ENCODE measurements around the gene CTTNBP2. TPM values are rescaled to one million over a fixed set of nuclear protein-coding genes. Genes with fewer than 3 reads are reported as not detected.
A peak's percentile ranks its signal among the peaks of the same experiment; 100 is the strongest.

CTTNBP2 gene
- total RNA-seq, 1 donor from 2014 or later: 25.5 TPM

- peak; percentile 48 for DNase-seq (ENCODE audit: low spot score)
- TF ChIP-seq EZH2phosphoT487 (IDR thresholded peaks at IDR 0.05) (no peak), EZH2 (IDR thresholded peaks at IDR 0.05) (no peak)
- TF ChIP-seq, protein P1, sequence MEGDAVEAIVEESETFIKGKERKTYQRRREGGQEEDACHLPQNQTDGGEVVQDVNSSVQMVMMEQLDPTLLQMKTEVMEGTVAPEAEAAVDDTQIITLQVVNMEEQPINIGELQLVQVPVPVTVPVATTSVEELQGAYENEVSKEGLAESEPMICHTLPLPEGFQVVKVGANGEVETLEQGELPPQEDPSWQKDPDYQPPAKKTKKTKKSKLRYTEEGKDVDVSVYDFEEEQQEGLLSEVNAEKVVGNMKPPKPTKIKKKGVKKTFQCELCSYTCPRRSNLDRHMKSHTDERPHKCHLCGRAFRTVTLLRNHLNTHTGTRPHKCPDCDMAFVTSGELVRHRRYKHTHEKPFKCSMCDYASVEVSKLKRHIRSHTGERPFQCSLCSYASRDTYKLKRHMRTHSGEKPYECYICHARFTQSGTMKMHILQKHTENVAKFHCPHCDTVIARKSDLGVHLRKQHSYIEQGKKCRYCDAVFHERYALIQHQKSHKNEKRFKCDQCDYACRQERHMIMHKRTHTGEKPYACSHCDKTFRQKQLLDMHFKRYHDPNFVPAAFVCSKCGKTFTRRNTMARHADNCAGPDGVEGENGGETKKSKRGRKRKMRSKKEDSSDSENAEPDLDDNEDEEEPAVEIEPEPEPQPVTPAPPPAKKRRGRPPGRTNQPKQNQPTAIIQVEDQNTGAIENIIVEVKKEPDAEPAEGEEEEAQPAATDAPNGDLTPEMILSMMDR (IDR thresholded peaks at IDR 0.05): peak; percentile 57
- Histone ChIP-seq H3K36me3 (no peaks in the 10 kb centered on the region), H3K4me3 (no peak overlapping the region), H3K79me2 (ENCODE audit: low read depth) (no peaks in the 10 kb centered on the region), H3K4me2 (no peak overlapping the region), H3F3A (ENCODE audit: low read depth) (peaks cover 12% of the 10 kb centered on the region), H3K4me1 (peaks cover 6% of the 10 kb centered on the region), H3K27me3 (no peaks in the 10 kb centered on the region), H3K27ac (no peak overlapping the region), H3K9me3 (ENCODE audit: low read depth) (no peaks in the 10 kb centered on the region), H2AFZ (replicated peaks) (no peak overlapping the region), H3K9ac (no peak overlapping the region), H4K20me1 (ENCODE audit: low read depth) (peaks cover 5% of the 10 kb centered on the region)
- Mint-ChIP-seq H3K27ac (no peak overlapping the region), H3K27me3 (ENCODE audit: insufficient read depth, low read depth) (peaks cover 2% of the 10 kb centered on the region), H3K9me3 (no peaks in the 10 kb centered on the region), H3K4me3 (no peak overlapping the region), H3K36me3 (no peaks in the 10 kb centered on the region), H3K4me1 (peaks cover 17% of the 10 kb centered on the region)
Measured at GRCh38 chr7:117669818-117670217, 203.4 kb downstream of the CTTNBP2 start.

- no peak overlapping the region for H3K27ac ChIP-seq
- no peaks in the 10 kb centered on the region for H3K4me1 ChIP-seq
- Mint-ChIP-seq H3K9me3 (no peaks in the 10 kb centered on the region), H3K36me3 (no peaks in the 10 kb centered on the region), H3K4me3 (no peak overlapping the region), H3K27ac (no peak overlapping the region), H3K27me3 (ENCODE audit: insufficient read depth, low read depth) (no peaks in the 10 kb centered on the region), H3K4me1 (peaks cover 4% of the 10 kb centered on the region)
- no peak for DNase-seq (ENCODE audit: low spot score)
- no peaks in the 10 kb centered on the region for H3F3A ChIP-seq (ENCODE audit: low read depth)
- no peaks in the 10 kb centered on the region for H3K79me2 ChIP-seq (ENCODE audit: low read depth)
- H2AFZ ChIP-seq (replicated peaks): no peak overlapping the region
- H3K9me3 ChIP-seq (ENCODE audit: low read depth): no peaks in the 10 kb centered on the region
- H3K36me3 ChIP-seq: no peaks in the 10 kb centered on the region
- no peak overlapping the region for H3K4me3 ChIP-seq
- no peaks in the 10 kb centered on the region for H3K27me3 ChIP-seq
- TF ChIP-seq, protein P1 (IDR thresholded peaks at IDR 0.05): no peak
- TF ChIP-seq EZH2 (IDR thresholded peaks at IDR 0.05): no peak
- no peak for TF ChIP-seq EZH2phosphoT487 (IDR thresholded peaks at IDR 0.05)
- H3K4me2 ChIP-seq: no peak overlapping the region
- no peaks in the 10 kb centered on the region for H4K20me1 ChIP-seq (ENCODE audit: low read depth)
- H3K9ac ChIP-seq: no peak overlapping the region
Measured at GRCh38 chr7:117667456-117667855, 205.8 kb downstream of the CTTNBP2 start.

DNA sequence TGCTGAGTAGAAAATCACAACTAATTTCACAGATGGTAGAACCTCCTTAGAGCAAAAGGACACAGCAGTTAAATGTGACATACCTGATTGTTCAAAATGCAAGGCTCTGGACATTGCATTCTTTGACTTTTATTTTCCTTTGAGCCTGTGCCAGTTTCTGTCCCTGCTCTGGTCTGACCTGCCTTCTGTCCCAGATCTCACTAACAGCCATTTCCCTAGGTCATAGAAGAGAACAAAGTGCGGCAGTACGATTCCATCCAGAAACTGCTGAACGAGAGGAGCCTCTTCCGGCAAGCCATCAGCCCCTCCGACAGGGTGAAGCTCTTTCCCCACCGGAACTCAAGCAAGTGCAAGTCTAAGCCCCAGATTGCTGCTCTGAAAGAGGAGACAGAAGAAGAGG lies 206.6 kb downstream of the CTTNBP2 start:
- Mint-ChIP-seq H3K27me3 (ENCODE audit: insufficient read depth, low read depth) (no peaks in the 10 kb centered on the region), H3K27ac (no peak overlapping the region), H3K4me1 (peaks cover 4% of the 10 kb centered on the region), H3K4me3 (no peak overlapping the region), H3K9me3 (no peaks in the 10 kb centered on the region), H3K36me3 (no peaks in the 10 kb centered on the region)
- no peak for DNase-seq (ENCODE audit: low spot score)
- Histone ChIP-seq H3K27ac (no peak overlapping the region), H3F3A (ENCODE audit: low read depth) (no peaks in the 10 kb centered on the region), H3K4me3 (no peak overlapping the region), H2AFZ (replicated peaks) (no peak overlapping the region), H3K79me2 (ENCODE audit: low read depth) (no peaks in the 10 kb centered on the region), H3K9ac (no peak overlapping the region), H4K20me1 (ENCODE audit: low read depth) (no peaks in the 10 kb centered on the region), H3K9me3 (ENCODE audit: low read depth) (no peaks in the 10 kb centered on the region), H3K4me2 (no peak overlapping the region), H3K27me3 (no peaks in the 10 kb centered on the region), H3K36me3 (no peaks in the 10 kb centered on the region), H3K4me1 (no peaks in the 10 kb centered on the region)
- TF ChIP-seq EZH2phosphoT487 (IDR thresholded peaks at IDR 0.05): no peak
- TF ChIP-seq, protein P1 (IDR thresholded peaks at IDR 0.05): no peak
- TF ChIP-seq EZH2 (IDR thresholded peaks at IDR 0.05): no peak
